Stimulated activated CD4-positive, alpha-beta T cell treated with anti-CD3 and anti-CD28 coated beads, Interleukin-2, amount 100 ng/mL, for 4 hours (primary cell): ENCODE data around the gene NTPCR.
"Not testable (repeated sequence)": the region's sequence is repeated elsewhere in the genome, so short reads cannot be mapped to it uniquely, and the experiment has no call there.

Experiments
- DNase-seq: peaks from one replicate; pipeline ENCODE4 v3.0.0-alpha.2; 2020; ENCODE audit warnings: low read depth

Gene NTPCR

GRCh38 chr1:232950197-232951176 lies at the start of gene NTPCR:
NTPCR (plus strand) TSS chr1:232950611; CDS start chr1:232950711, 100 bp downstream.
- peak; percentile 91 for DNase-seq

- no peak for DNase-seq
These were observed 49.6 kb upstream of the NTPCR start for GRCh38 chr1:232900818-232901217.

GRCh38 chr1:232901255-232901654 lies 49.2 kb upstream of the NTPCR start:
- DNase-seq = no peak

GRCh38 chr1:232902774-232903350 lies 47.5 kb upstream of the NTPCR start:
- DNase-seq = no peak

GRCh38 chr1:232904131-232904530 lies 46.3 kb upstream of the NTPCR start:
- DNase-seq = no peak

- no peak for DNase-seq
These were observed 45.8 kb upstream of the NTPCR start for GRCh38 chr1:232904566-232904965.

- no peak for DNase-seq
These were observed 44.9 kb upstream of the NTPCR start for GRCh38 chr1:232905331-232906034.

GRCh38 chr1:232906441-232906840 lies 44.0 kb upstream of the NTPCR start:
- DNase-seq = no peak

- no peak for DNase-seq
These were observed 41.6 kb upstream of the NTPCR start for GRCh38 chr1:232908831-232909230.

- DNase-seq = no peak
These were observed 40.7 kb upstream of the NTPCR start for GRCh38 chr1:232909752-232910151.

- no peak for DNase-seq
These were observed 39.3 kb upstream of the NTPCR start for GRCh38 chr1:232911027-232911599.

GRCh38 chr1:232912845-232913580 lies 37.4 kb upstream of the NTPCR start:
- no peak for DNase-seq

GRCh38 chr1:232914271-232914670 lies 36.1 kb upstream of the NTPCR start:
- DNase-seq = not testable (repeated sequence)

GRCh38 chr1:232915212-232915611 lies 35.2 kb upstream of the NTPCR start:
- no peak for DNase-seq

- no peak for DNase-seq
These were observed 33.4 kb upstream of the NTPCR start for GRCh38 chr1:232917053-232917452.

- DNase-seq = no peak
These were observed 29.0 kb upstream of the NTPCR start for GRCh38 chr1:232921381-232921780.

- no peak for DNase-seq
These were observed 27.9 kb upstream of the NTPCR start for GRCh38 chr1:232922485-232922884.

GRCh38 chr1:232923739-232924386 lies 26.5 kb upstream of the NTPCR start:
- no peak for DNase-seq

- no peak for DNase-seq
These were observed 25.5 kb upstream of the NTPCR start for GRCh38 chr1:232924874-232925273.

- no peak for DNase-seq
These were observed 24.8 kb upstream of the NTPCR start for GRCh38 chr1:232925421-232926220.
